HG03442 (cell line): Measurements from ENCODE around the gene SOX2.
"Not testable (repeated sequence)": the region's sequence is repeated elsewhere in the genome, so short reads cannot be mapped to it uniquely, and the experiment has no call there.

Experiments used
- ATAC-seq: cut with Tn5 transposase; IDR thresholded peaks from one replicate; pipeline ENCODE4 v1.9.1; 2021; ENCODE audit warnings: mild to moderate bottlenecking, moderate library complexity; ENCODE audit not compliant: unreplicated experiment

Gene SOX2

GRCh38 chr3:181756645-181757297 is 45.0 kb downstream of the SOX2 start:
- no peak for ATAC-seq

GRCh38 chr3:181757694-181758306 is 46.1 kb downstream of the SOX2 start:
- no peak for ATAC-seq

GRCh38 chr3:181761906-181762305 is 50.2 kb downstream of the SOX2 start:
- no peak for ATAC-seq

GRCh38 chr3:181764033-181764432 is 52.3 kb downstream of the SOX2 start:
- ATAC-seq = not testable (repeated sequence)
